GM23338 (cell line): ENCODE results near the gene HS3ST6. TPM values are rescaled to one million over a fixed set of nuclear protein-coding genes. Genes with fewer than 3 reads are reported as not detected.

Experiments
- ATAC-seq: fragments of 200-7000 bp; cut with Tn5 transposase; 3 replicates; pipeline ENCODE4 v1.9.1; 2020
- DNase-seq: peaks from one replicate; pipeline ENCODE4 v3.0.0-alpha.2; 2015; ENCODE audit warnings: low spot score
- H2AFZ ChIP-seq: fragments of 200-600 bp; sonication (generic); 2 replicates; pipeline ENCODE4 v1.8.0; 2016; ENCODE audit warnings: antibody characterized with exemption, mild to moderate bottlenecking, moderate library complexity
- H3F3A ChIP-seq: fragments of 200-600 bp; sonication (generic); replicated peaks from 2 replicates; pipeline ENCODE4 v1.8.0; 2017; ENCODE audit warnings: antibody characterized with exemption, mixed run types, low read depth
- H3K27ac ChIP-seq: fragments of 200-600 bp; sonication (generic); 2 replicates; pipeline ENCODE4 v1.6.1; 2016; ENCODE audit warnings: low read depth
- H3K27me3 ChIP-seq: fragments of 200-600 bp; sonication (generic); 2 replicates; pipeline ENCODE4 v1.8.0; 2016; ENCODE audit warnings: mild to moderate bottlenecking, mixed run types, moderate library complexity; ENCODE audit not compliant: insufficient read depth
- H3K36me3 ChIP-seq: fragments of 200-600 bp; sonication (generic); 2 replicates; pipeline ENCODE4 v1.8.0; 2016; ENCODE audit warnings: mild to moderate bottlenecking; ENCODE audit not compliant: insufficient read depth
- H3K4me1 ChIP-seq: fragments of 200-600 bp; sonication (generic); 2 replicates; pipeline ENCODE4 v1.8.0; 2016; ENCODE audit warnings: mild to moderate bottlenecking, moderate library complexity; ENCODE audit not compliant: insufficient read depth
- H3K4me2 ChIP-seq: fragments of 200-600 bp; sonication (generic); 2 replicates; pipeline ENCODE4 v1.7.1; 2017; ENCODE audit warnings: mixed run types
- H3K4me3 ChIP-seq: fragments of 200-600 bp; sonication (generic); 2 replicates; pipeline ENCODE4 v1.6.1; 2016; ENCODE audit warnings: mixed run types
- H3K79me2 ChIP-seq: fragments of 200-600 bp; sonication (generic); replicated peaks from 2 replicates; pipeline ENCODE4 v1.8.0; 2017; ENCODE audit warnings: mild to moderate bottlenecking; ENCODE audit not compliant: insufficient read depth
- H3K9me2 ChIP-seq: fragments of 200-600 bp; sonication (generic); 2 replicates; pipeline ENCODE4 v1.8.0; 2017; ENCODE audit not compliant: insufficient read depth
- H4K20me1 ChIP-seq: fragments of 200-600 bp; sonication (generic); replicated peaks from 2 replicates; pipeline ENCODE4 v1.8.0; 2017; ENCODE audit warnings: mild to moderate bottlenecking; ENCODE audit not compliant: insufficient read depth
- H3K27ac Mint-ChIP-seq: 2 replicates; pipeline ENCODE4 v1.8.0; 2020; ENCODE audit warnings: inconsistent platforms, mild to moderate bottlenecking, moderate library complexity, mixed read lengths
- H3K27me3 Mint-ChIP-seq: 3 replicates; pipeline ENCODE4 v1.8.0; 2022; ENCODE audit warnings: low read depth, mild to moderate bottlenecking, moderate library complexity, mixed read lengths, inconsistent platforms; ENCODE audit not compliant: insufficient read depth, poor library complexity
- H3K36me3 Mint-ChIP-seq: 3 replicates; pipeline ENCODE4 v1.8.0; 2021; ENCODE audit warnings: low read depth, mild to moderate bottlenecking, inconsistent platforms, moderate library complexity, mixed read lengths
- H3K4me1 Mint-ChIP-seq: 3 replicates; pipeline ENCODE4 v1.8.0; 2020; ENCODE audit warnings: mild to moderate bottlenecking, inconsistent platforms, mixed read lengths
- H3K4me3 Mint-ChIP-seq: 3 replicates; pipeline ENCODE4 v1.8.0; 2021; ENCODE audit warnings: moderate library complexity, mild to moderate bottlenecking, inconsistent platforms, mixed read lengths
- H3K9me3 Mint-ChIP-seq: 3 replicates; pipeline ENCODE4 v1.8.0; 2020; ENCODE audit warnings: moderate library complexity, mild to moderate bottlenecking, inconsistent platforms, mixed read lengths
- CREB1 ChIP-seq: fragments of 250-450 bp; sonication (Bioruptor Pico); IDR thresholded peaks from 2 replicates; pipeline ENCODE4 v1.5.0; 2020; ENCODE audit warnings: low read depth, mild to moderate bottlenecking, moderate library complexity
- CTCF ChIP-seq, 2 experiments: fragments of 200-600 bp in 1 of 2; sonication (generic) in 1 of 2; conservative IDR thresholded peaks; 2 replicates each; pipeline versions ENCODE4 v1.5.1 to v1.6.1; 2016 to 2017; ENCODE audit warnings: antibody characterized with exemption in 2 of 2, low read depth in 2 of 2, mild to moderate bottlenecking in 2 of 2, moderate library complexity in 1 of 2
- ETS1 ChIP-seq: IDR thresholded peaks from 2 replicates; pipeline ENCODE4 v1.6.1; 2016; ENCODE audit warnings: antibody characterized with exemption
- EZH2 ChIP-seq: fragments of 200-600 bp; sonication (generic); IDR thresholded peaks from one replicate; pipeline ENCODE4 v1.8.0; 2017; ENCODE audit warnings: antibody characterized with exemption, mild to moderate bottlenecking, low read depth; ENCODE audit not compliant: unreplicated experiment
- EZH2phosphoT487 ChIP-seq: fragments of 200-600 bp; sonication (generic); IDR thresholded peaks from one replicate; pipeline ENCODE4 v1.8.1; 2018; ENCODE audit warnings: antibody characterized with exemption; ENCODE audit not compliant: unreplicated experiment
- JUNB ChIP-seq: IDR thresholded peaks from one replicate; pipeline ENCODE4 v1.6.1; 2016; ENCODE audit warnings: antibody characterized with exemption; ENCODE audit not compliant: unreplicated experiment
- NANOG ChIP-seq: IDR thresholded peaks from 2 replicates; pipeline ENCODE4 v1.6.1; 2016; ENCODE audit warnings: antibody characterized with exemption, borderline replicate concordance
- POLR2AphosphoS5 ChIP-seq: IDR thresholded peaks from 2 replicates; pipeline ENCODE4 v1.6.1; 2016; ENCODE audit warnings: antibody characterized with exemption, low read depth
- REST ChIP-seq: IDR thresholded peaks from one replicate; pipeline ENCODE4 v1.6.1; 2018; ENCODE audit warnings: antibody characterized with exemption; ENCODE audit not compliant: unreplicated experiment
- STAT1 ChIP-seq: IDR thresholded peaks from one replicate; pipeline ENCODE4 v1.6.1; 2016; ENCODE audit warnings: antibody characterized with exemption; ENCODE audit not compliant: unreplicated experiment
- ZNF114 ChIP-seq: fragments of 250-450 bp; sonication (Bioruptor Pico); IDR thresholded peaks from 2 replicates; pipeline ENCODE4 v1.5.0; 2020; ENCODE audit warnings: mild to moderate bottlenecking, moderate library complexity
- ZNF331 ChIP-seq: fragments of 250-450 bp; sonication (Bioruptor Pico); IDR thresholded peaks from 2 replicates; pipeline ENCODE4 v1.5.0; 2020; ENCODE audit warnings: low read depth, mild to moderate bottlenecking, moderate library complexity
- ZNF462 ChIP-seq: fragments of 250-450 bp; sonication (Bioruptor Pico); IDR thresholded peaks from 2 replicates; pipeline ENCODE4 v1.5.0; 2020; ENCODE audit warnings: mild to moderate bottlenecking, moderate library complexity
- polyA plus RNA-seq: library from polyadenylated mRNA; unstranded; fragments of >200 nt; fragmentation: Nextera tagmentation; extraction: Ambion mirVana; gene quantifications from 2 replicates; pipeline ENCODE4 v1.2.1, GENCODE V29; 2016
- total RNA-seq: library from RNA; depleted of rRNA; stranded (reverse); fragments of >200 nt; shearing (Covaris generic); gene quantifications from 2 replicates; pipeline ENCODE4 v1.2.3, GENCODE V29; 2014

The HS3ST6 gene
- total and polyA plus RNA-seq, 2 experiments from 2014 or later = 0.21 TPM; not detected in 1

GRCh38 chr16:1870365-1871082, 47.7 kb downstream of the HS3ST6 start:
- Histone ChIP-seq H3K4me1 (no peaks in the 10 kb centered on the region), H4K20me1 (no peaks in the 10 kb centered on the region), H2AFZ (no peak overlapping the region), H3K4me2 (no peak overlapping the region), H3F3A (no peaks in the 10 kb centered on the region), H3K9me2 (no peaks in the 10 kb centered on the region), H3K79me2 (no peaks in the 10 kb centered on the region), H3K27ac (no peak overlapping the region), H3K27me3 (peaks cover 26% of the 10 kb centered on the region), H3K36me3 (no peaks in the 10 kb centered on the region), H3K4me3 (no peak overlapping the region)
- Mint-ChIP-seq H3K27me3 (peaks cover 21% of the 10 kb centered on the region), H3K9me3 (peaks cover 3% of the 10 kb centered on the region; the same call in 1 of the 3 replicates), H3K27ac (no peak overlapping the region), H3K4me3 (no peak overlapping the region), H3K4me1 (0 out of 3 replicates have a peak, but pooled peaks cover 2% of the 10 kb centered on the region), H3K36me3 (no peaks in the 10 kb centered on the region)
- ATAC-seq (no peak), DNase-seq (no peak)
- TF ChIP-seq CREB1 (CRISPR knock-in tag) (no peak), CTCF (conservative IDR thresholded peaks at IDR 0.05; ENCODE audit: low read depth in 2 of 2) (no peak), JUNB (no peak), ETS1 (no peak), ZNF331 (CRISPR knock-in tag) (no peak), POLR2AphosphoS5 (no peak), ZNF462 (CRISPR knock-in tag) (no peak), EZH2phosphoT487 (no peak), STAT1 (no peak), EZH2 (no peak), ZNF114 (CRISPR knock-in tag) (no peak), NANOG (no peak), REST (no peak)
